GM13977 (cell line): Measurements from ENCODE around the gene ATP13A2.

ENCODE experiments used
- DNase-seq: peaks from one replicate; pipeline ENCODE4 v3.0.0; 2012; ENCODE audit warnings: low spot score
- CTCF ChIP-seq: IDR thresholded peaks from 2 replicates; pipeline ENCODE4 v1.5.1; 2012; ENCODE audit warnings: mild to moderate bottlenecking, control low read depth; ENCODE audit not compliant: insufficient read depth; ENCODE audit errors: extremely low read depth, missing control alignments
- in situ Hi-C: fragments of 300-500 bp; cut with MboI; formaldehyde crosslinking; loops from one replicate; pipeline ENCODE4 v1.12.0; 2022; ENCODE audit warnings: low sequenced_read_pairs, low pct_unique_long_range_greater_than_20kb, mixed read lengths, inconsistent platforms; ENCODE audit not compliant: unreplicated experiment

The ATP13A2 gene

GRCh38 chr1:16998589-16998988 is 13.1 kb downstream of the ATP13A2 start:
- in situ Hi-C loops, result no loop called here
- DNase-seq, result no peak
- TF ChIP-seq CTCF, result no peak

- in situ Hi-C loops, result no loop called here
- TF ChIP-seq CTCF, result no peak
- no peak for DNase-seq
Measured at GRCh38 chr1:16996845-16997244, 14.9 kb downstream of the ATP13A2 start.

- in situ Hi-C loops, result no loop called here
- no peak for DNase-seq
- no peak for TF ChIP-seq CTCF
Measured at GRCh38 chr1:16993521-16994038, 18.1 kb downstream of the ATP13A2 start.

GRCh38 chr1:16992675-16993074 is 19.1 kb downstream of the ATP13A2 start:
- TF ChIP-seq CTCF, result no peak
- in situ Hi-C loops, result no loop called here
- DNase-seq, result no peak

- TF ChIP-seq CTCF, result no peak
- in situ Hi-C loops, result no loop called here
- no peak for DNase-seq
Measured at GRCh38 chr1:16992102-16992501, 19.6 kb downstream of the ATP13A2 start.

GRCh38 chr1:16991571-16991970 is 20.2 kb downstream of the ATP13A2 start:
- DNase-seq, result no peak
- no peak for TF ChIP-seq CTCF
- in situ Hi-C loops, result no loop called here
